Right lobe of liver (tissue), 4 donors: Measurements from ENCODE around the gene PRCC.

Source experiments
- CTCF ChIP-seq, 4 donors: fragments of 200-600 bp in 3 of 4; fragments of 450-650 bp in 1 of 4; IDR thresholded peaks; one replicate each; pipeline versions ENCODE4 v1.5.1 to v1.8.0; 2016 to 2022; ENCODE audit warnings: antibody characterized with exemption in 4 of 4, mild to moderate bottlenecking in 2 of 4
- POLR2A ChIP-seq: fragments of 450-650 bp; IDR thresholded peaks from one replicate; pipeline ENCODE4 v1.6.1; 2017; ENCODE audit warnings: antibody characterized with exemption, mild to moderate bottlenecking
- donor health status: DM: no; HTN: no; CAD: no.
- donor health status: DM: no; HTN: no; CAD: no.
- donor health status: DM: no; HTN: yes; CAD: no.

- TF ChIP-seq CTCF (IDR thresholded peaks at IDR 0.05) (no peak), POLR2A (no peak)
These were observed 61.2 kb downstream of the PRCC start for GRCh38 chr1:156828400-156829124.
